Memory B cell (primary cell): ENCODE measurements around the gene ARHGEF40.

Experiments used
- ATAC-seq: fragments of 150-1000 bp; cut with Tn5 transposase; 2 replicates; pipeline ENCODE4 v1.10.0; 2021; ENCODE audit warnings: low read depth, mild to moderate bottlenecking, moderate library complexity
- DNase-seq, 2 donors: peaks; one replicate each; pipeline ENCODE4 v3.0.0; 2022; ENCODE audit warnings: low spot score in 2 of 2
- H3K27ac Mint-ChIP-seq: one replicate; pipeline ENCODE4 v1.8.0; 2022; ENCODE audit warnings: mild to moderate bottlenecking, moderate library complexity, mixed read lengths
- H3K27me3 Mint-ChIP-seq: one replicate; pipeline ENCODE4 v1.8.0; 2022; ENCODE audit warnings: mixed read lengths
- H3K36me3 Mint-ChIP-seq: one replicate; pipeline ENCODE4 v1.8.0; 2022; ENCODE audit warnings: mild to moderate bottlenecking, mixed read lengths
- H3K4me1 Mint-ChIP-seq: one replicate; pipeline ENCODE4 v1.8.0; 2022; ENCODE audit warnings: mixed read lengths
- H3K4me3 Mint-ChIP-seq: one replicate; pipeline ENCODE4 v1.8.0; 2022; ENCODE audit warnings: mild to moderate bottlenecking, moderate library complexity, mixed read lengths
- H3K9me3 Mint-ChIP-seq: one replicate; pipeline ENCODE4 v1.8.0; 2022; ENCODE audit warnings: mixed read lengths

Gene ARHGEF40

GRCh38 chr14:21070083-21070609, at the start of gene ARHGEF40:
ARHGEF40 (plus strand) TSS chr14:21070304; CDS start chr14:21070397, 93 bp downstream.
- DNase-seq (no peak), ATAC-seq (peak; percentile 7)
- Mint-ChIP-seq H3K9me3 (no peaks in the 10 kb centered on the region), H3K27ac (peak within 1 kb of the TSS; percentile 81), H3K4me1 (peaks cover 40% of the 10 kb centered on the region), H3K27me3 (peaks cover 24% of the 10 kb centered on the region), H3K36me3 (no peaks in the 10 kb centered on the region), H3K4me3 (peak within 1 kb of the TSS; percentile 89)

GRCh38 chr14:21020977-21021545, 49.0 kb upstream of the ARHGEF40 start:
- H3K36me3 Mint-ChIP-seq: peaks cover 3% of the 10 kb centered on the region
- H3K27ac Mint-ChIP-seq: no peak overlapping the region
- H3K27me3 Mint-ChIP-seq: peaks cover 9% of the 10 kb centered on the region
- H3K4me1 Mint-ChIP-seq: peaks cover 11% of the 10 kb centered on the region
- H3K9me3 Mint-ChIP-seq: no peaks in the 10 kb centered on the region
- ATAC-seq: no peak
- DNase-seq: no peak
- H3K4me3 Mint-ChIP-seq: no peak overlapping the region

GRCh38 chr14:21022686-21023085, 47.4 kb upstream of the ARHGEF40 start:
- ATAC-seq (no peak), DNase-seq (no peak)
- H3K9me3 Mint-ChIP-seq: no peaks in the 10 kb centered on the region
- H3K27ac Mint-ChIP-seq: no peak overlapping the region
- peaks cover 3% of the 10 kb centered on the region for H3K36me3 Mint-ChIP-seq
- H3K4me1 Mint-ChIP-seq: peaks cover 11% of the 10 kb centered on the region
- H3K27me3 Mint-ChIP-seq: peaks cover 9% of the 10 kb centered on the region
- peak overlapping the region; percentile 31 for H3K4me3 Mint-ChIP-seq

GRCh38 chr14:21023174-21023573, 46.9 kb upstream of the ARHGEF40 start:
- no peak overlapping the region for H3K27ac Mint-ChIP-seq

GRCh38 chr14:21023817-21024584, 46.1 kb upstream of the ARHGEF40 start:
- peak overlapping the region; percentile 90 for H3K4me3 Mint-ChIP-seq
- peaks cover 11% of the 10 kb centered on the region for H3K4me1 Mint-ChIP-seq
- H3K9me3 Mint-ChIP-seq: no peaks in the 10 kb centered on the region
- no peak overlapping the region for H3K27ac Mint-ChIP-seq
- DNase-seq: no peak
- peak; percentile 2 for ATAC-seq
- H3K27me3 Mint-ChIP-seq: peaks cover 9% of the 10 kb centered on the region
- peaks cover 3% of the 10 kb centered on the region for H3K36me3 Mint-ChIP-seq

More at GRCh38 chr14:21023174-21023573, 46.9 kb upstream of the ARHGEF40 start:
- Mint-ChIP-seq H3K36me3 (peaks cover 3% of the 10 kb centered on the region), H3K4me3 (peak overlapping the region; percentile 31), H3K27me3 (peaks cover 9% of the 10 kb centered on the region), H3K4me1 (peaks cover 11% of the 10 kb centered on the region), H3K9me3 (no peaks in the 10 kb centered on the region)
- ATAC-seq (no peak), DNase-seq (no peak)

GRCh38 chr14:21024585-21025370, 45.3 kb upstream of the ARHGEF40 start, which contains the start of gene NDRG2:
NDRG2 (minus strand) TSS chr14:21025061; CDS start chr14:21023315, 1,746 bp downstream.
- Mint-ChIP-seq H3K36me3 (no peaks in the 10 kb centered on the region), H3K27me3 (peaks cover 9% of the 10 kb centered on the region), H3K9me3 (no peaks in the 10 kb centered on the region), H3K27ac (no peak within 1 kb of the TSS), H3K4me3 (peak within 1 kb of the TSS; percentile 90), H3K4me1 (peaks cover 11% of the 10 kb centered on the region)
- DNase-seq: peak; percentile 58 to 59
- peak; percentile 89 for ATAC-seq

- H3K4me1 Mint-ChIP-seq: peaks cover 11% of the 10 kb centered on the region
- H3K36me3 Mint-ChIP-seq: no peaks in the 10 kb centered on the region
- H3K4me3 Mint-ChIP-seq: peak overlapping the region; percentile 90
- H3K27me3 Mint-ChIP-seq: peaks cover 9% of the 10 kb centered on the region
- H3K9me3 Mint-ChIP-seq: no peaks in the 10 kb centered on the region
- no peak overlapping the region for H3K27ac Mint-ChIP-seq
- peak; percentile 8 to 42 for DNase-seq
- no peak for ATAC-seq
These were observed 44.5 kb upstream of the ARHGEF40 start for GRCh38 chr14:21025371-21026273.

- Mint-ChIP-seq H3K4me3 (peak overlapping the region; percentile 56), H3K36me3 (no peaks in the 10 kb centered on the region), H3K27ac (no peak overlapping the region), H3K27me3 (peaks cover 9% of the 10 kb centered on the region), H3K9me3 (no peaks in the 10 kb centered on the region), H3K4me1 (peaks cover 11% of the 10 kb centered on the region)
- no peak for ATAC-seq
- no peak for DNase-seq
These were observed 43.7 kb upstream of the ARHGEF40 start for GRCh38 chr14:21026274-21026987.

- no peak overlapping the region for H3K4me3 Mint-ChIP-seq
- DNase-seq (no peak), ATAC-seq (no peak)
- H3K27me3 Mint-ChIP-seq: peaks cover 9% of the 10 kb centered on the region
- no peaks in the 10 kb centered on the region for H3K9me3 Mint-ChIP-seq
- peaks cover 11% of the 10 kb centered on the region for H3K4me1 Mint-ChIP-seq
- H3K27ac Mint-ChIP-seq: no peak overlapping the region
- H3K36me3 Mint-ChIP-seq: no peaks in the 10 kb centered on the region
These were observed 43.2 kb upstream of the ARHGEF40 start for GRCh38 chr14:21026988-21027315.

- Mint-ChIP-seq H3K27ac (no peak within 1 kb of the TSS), H3K36me3 (no peaks in the 10 kb centered on the region), H3K4me3 (no peak within 1 kb of the TSS), H3K27me3 (peaks cover 3% of the 10 kb centered on the region), H3K9me3 (no peaks in the 10 kb centered on the region), H3K4me1 (peaks cover 2% of the 10 kb centered on the region)
- ATAC-seq: no peak
- DNase-seq: no peak
These were observed 40.2 kb upstream of the ARHGEF40 start, which contains the start of gene TPPP2 for GRCh38 chr14:21029917-21030316. TPPP2 (plus strand) TSS chr14:21030217; CDS start chr14:21030582, 365 bp downstream.

- Mint-ChIP-seq H3K27me3 (peaks cover 3% of the 10 kb centered on the region), H3K9me3 (no peaks in the 10 kb centered on the region), H3K4me3 (no peak overlapping the region), H3K4me1 (no peaks in the 10 kb centered on the region), H3K27ac (no peak overlapping the region), H3K36me3 (no peaks in the 10 kb centered on the region)
- ATAC-seq: no peak
- DNase-seq: no peak
These were observed 39.6 kb upstream of the ARHGEF40 start for GRCh38 chr14:21030531-21030930.

- Mint-ChIP-seq H3K4me3 (no peak overlapping the region), H3K4me1 (no peaks in the 10 kb centered on the region), H3K36me3 (no peaks in the 10 kb centered on the region), H3K27ac (no peak overlapping the region), H3K27me3 (peaks cover 4% of the 10 kb centered on the region), H3K9me3 (no peaks in the 10 kb centered on the region)
- ATAC-seq (no peak), DNase-seq (no peak)
These were observed 37.6 kb upstream of the ARHGEF40 start for GRCh38 chr14:21032326-21033132.
